ENCODE results near the gene CNTNAP5. TPM values are rescaled to one million over a fixed set of nuclear protein-coding genes. Genes with fewer than 3 reads are reported as not detected.

Gene CNTNAP5
- total RNA-seq, 1 donor = not detected

GRCh38 chr2:124024561-124025170 is 421 bp upstream of the CNTNAP5 start:
- no peak for DNase-seq (ENCODE audit: low read depth)
- H3K4me3 ChIP-seq (ENCODE audit: low read depth, low read length) = no peak overlapping the region
- TF ChIP-seq, protein P1, sequence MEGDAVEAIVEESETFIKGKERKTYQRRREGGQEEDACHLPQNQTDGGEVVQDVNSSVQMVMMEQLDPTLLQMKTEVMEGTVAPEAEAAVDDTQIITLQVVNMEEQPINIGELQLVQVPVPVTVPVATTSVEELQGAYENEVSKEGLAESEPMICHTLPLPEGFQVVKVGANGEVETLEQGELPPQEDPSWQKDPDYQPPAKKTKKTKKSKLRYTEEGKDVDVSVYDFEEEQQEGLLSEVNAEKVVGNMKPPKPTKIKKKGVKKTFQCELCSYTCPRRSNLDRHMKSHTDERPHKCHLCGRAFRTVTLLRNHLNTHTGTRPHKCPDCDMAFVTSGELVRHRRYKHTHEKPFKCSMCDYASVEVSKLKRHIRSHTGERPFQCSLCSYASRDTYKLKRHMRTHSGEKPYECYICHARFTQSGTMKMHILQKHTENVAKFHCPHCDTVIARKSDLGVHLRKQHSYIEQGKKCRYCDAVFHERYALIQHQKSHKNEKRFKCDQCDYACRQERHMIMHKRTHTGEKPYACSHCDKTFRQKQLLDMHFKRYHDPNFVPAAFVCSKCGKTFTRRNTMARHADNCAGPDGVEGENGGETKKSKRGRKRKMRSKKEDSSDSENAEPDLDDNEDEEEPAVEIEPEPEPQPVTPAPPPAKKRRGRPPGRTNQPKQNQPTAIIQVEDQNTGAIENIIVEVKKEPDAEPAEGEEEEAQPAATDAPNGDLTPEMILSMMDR (IDR thresholded peaks at IDR 0.05; ENCODE audit: insufficient read depth, low read depth, low read length) = no peak

- no peak for DNase-seq (ENCODE audit: low read depth)
- TF ChIP-seq, protein P1 (IDR thresholded peaks at IDR 0.05; ENCODE audit: insufficient read depth, low read depth, low read length) = no peak
- H3K4me3 ChIP-seq (ENCODE audit: low read depth, low read length) = no peak overlapping the region
Observed at GRCh38 chr2:124025891-124026434, 876 bp downstream of the CNTNAP5 start.

- H3K4me3 ChIP-seq (ENCODE audit: low read depth, low read length) = no peak overlapping the region
- TF ChIP-seq, protein P1 (IDR thresholded peaks at IDR 0.05; ENCODE audit: insufficient read depth, low read depth, low read length) = no peak
- DNase-seq (ENCODE audit: low read depth) = no peak
Observed at GRCh38 chr2:124026503-124026902, 1.4 kb downstream of the CNTNAP5 start.

DNA sequence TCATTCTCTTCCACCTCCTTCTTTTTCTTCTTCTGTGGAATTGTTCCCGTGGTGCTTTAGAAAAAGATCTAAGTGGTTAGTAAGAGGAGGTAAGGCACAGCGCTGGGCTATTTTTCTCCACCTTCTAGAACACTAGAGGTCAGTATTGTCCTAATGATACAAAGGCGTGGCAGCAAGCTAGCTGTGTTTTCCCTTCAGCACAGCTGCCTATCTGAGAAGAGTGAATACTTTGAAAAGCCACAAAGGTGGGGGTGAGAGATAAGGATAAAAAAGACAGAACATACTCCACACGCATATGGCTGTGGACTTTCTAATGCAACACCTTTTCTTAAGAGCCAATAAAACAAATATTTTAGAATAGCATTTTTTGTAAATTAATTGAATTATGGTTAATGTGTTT is 2.1 kb downstream of the CNTNAP5 start:
- peak; percentile 37 for DNase-seq (ENCODE audit: low read depth)
- H3K4me3 ChIP-seq (ENCODE audit: low read depth, low read length) = no peak overlapping the region

GRCh38 chr2:124032799-124033198 is 7.7 kb downstream of the CNTNAP5 start:
- no peak for DNase-seq (ENCODE audit: low read depth)
- TF ChIP-seq, protein P1 (IDR thresholded peaks at IDR 0.05; ENCODE audit: insufficient read depth, low read depth, low read length) = no peak

More for the DNA sequence above, 2.1 kb downstream of the CNTNAP5 start:
- TF ChIP-seq, protein P1 (IDR thresholded peaks at IDR 0.05; ENCODE audit: insufficient read depth, low read depth, low read length) = peak; percentile 59

DNA sequence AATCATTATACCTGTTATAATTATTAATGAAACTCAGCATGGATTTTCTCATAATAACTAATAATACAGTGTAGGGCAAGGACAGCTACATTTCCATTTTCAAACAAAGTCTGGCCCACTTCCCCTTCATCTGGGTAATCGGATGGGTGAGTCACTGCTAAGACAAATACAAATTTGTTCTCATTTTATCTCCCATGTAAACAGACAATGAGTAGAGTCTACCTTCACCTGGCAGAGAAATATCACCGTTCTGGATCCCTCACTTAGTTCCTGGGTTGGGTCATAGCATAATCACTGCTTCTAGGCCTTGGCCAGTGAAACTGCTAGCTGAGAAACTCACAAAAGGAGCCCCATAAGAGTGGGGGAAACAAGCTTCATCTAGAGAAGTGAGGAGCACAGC is 9.2 kb downstream of the CNTNAP5 start:
- no peak overlapping the region for H3K4me3 ChIP-seq (ENCODE audit: low read depth, low read length)
- no peak for DNase-seq (ENCODE audit: low read depth)
- TF ChIP-seq, protein P1 (IDR thresholded peaks at IDR 0.05; ENCODE audit: insufficient read depth, low read depth, low read length) = no peak

More at GRCh38 chr2:124032799-124033198, 7.7 kb downstream of the CNTNAP5 start:
- no peak overlapping the region for H3K4me3 ChIP-seq (ENCODE audit: low read depth, low read length)
